Measurements from ENCODE around the gene FAM120C.

FAM120C gene

DNA sequence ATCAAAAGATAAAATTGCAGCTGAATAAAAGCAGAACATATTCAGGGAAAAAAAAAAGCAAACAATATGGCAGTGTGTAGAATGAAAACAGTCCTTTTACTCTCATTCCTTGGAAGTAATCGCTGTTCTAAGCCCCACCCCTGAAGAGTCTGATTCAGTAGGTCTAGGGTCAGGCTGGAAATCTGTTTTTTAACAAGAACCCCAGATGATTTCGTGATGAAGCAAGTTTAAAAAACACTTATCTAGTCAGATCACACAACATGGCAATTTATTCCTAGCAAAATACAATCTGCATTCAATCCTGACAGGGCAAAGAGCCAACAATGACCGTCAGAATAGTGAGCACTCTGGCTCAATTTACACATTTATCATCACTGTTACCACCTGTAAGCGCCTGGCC is 16.1 kb downstream of the FAM120C start:
- DNase-seq = peak in 1 of 2 experiments; percentile 22

GRCh38 chrX:54157561-54157960 is 25.5 kb downstream of the FAM120C start:
- DNase-seq = no peak

GRCh38 chrX:54134269-54134668 is 48.8 kb downstream of the FAM120C start:
- DNase-seq = no peak

DNA sequence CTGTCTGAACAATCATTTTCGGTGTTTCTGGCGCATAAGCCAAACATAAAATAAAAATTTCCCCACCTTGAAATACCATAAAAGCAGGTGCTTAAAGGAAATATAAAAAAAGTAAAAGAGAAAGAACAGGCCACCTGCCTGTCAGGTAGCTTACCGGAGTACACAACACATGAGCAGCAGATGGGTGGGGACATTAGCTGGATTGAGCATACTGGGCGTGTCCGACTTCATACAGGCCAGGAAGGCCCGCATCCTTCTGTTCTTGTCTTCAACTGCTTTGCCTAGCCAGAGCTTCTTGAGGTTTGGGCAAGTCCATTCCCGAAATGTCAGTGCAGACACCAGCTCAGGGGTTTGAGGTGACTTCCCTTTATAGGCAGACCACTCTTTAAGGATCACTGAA is 66.7 kb downstream of the FAM120C start:
- DNase-seq = peak in 1 of 2 experiments; percentile 4

DNA sequence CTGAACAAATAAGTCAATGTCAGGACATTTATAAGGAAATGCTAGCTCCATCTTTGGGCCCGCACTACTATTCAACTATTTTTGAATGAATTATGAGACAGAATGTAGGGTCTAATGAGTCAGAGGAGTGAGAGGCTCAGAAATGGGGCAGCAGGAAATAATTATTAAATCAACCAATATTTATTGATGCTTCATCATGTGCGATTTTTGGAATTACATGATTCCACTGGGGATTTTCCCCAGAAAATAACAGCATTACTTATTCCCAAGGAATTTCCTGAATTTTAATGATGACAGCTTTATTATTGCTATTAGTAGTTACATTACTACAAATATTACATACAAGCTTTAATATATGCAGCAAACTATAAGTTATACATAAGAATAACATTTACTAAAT is 89.5 kb downstream of the FAM120C start:
- DNase-seq = no peak

GRCh38 chrX:54093159-54093558 is 89.9 kb downstream of the FAM120C start:
- no peak for DNase-seq

DNA sequence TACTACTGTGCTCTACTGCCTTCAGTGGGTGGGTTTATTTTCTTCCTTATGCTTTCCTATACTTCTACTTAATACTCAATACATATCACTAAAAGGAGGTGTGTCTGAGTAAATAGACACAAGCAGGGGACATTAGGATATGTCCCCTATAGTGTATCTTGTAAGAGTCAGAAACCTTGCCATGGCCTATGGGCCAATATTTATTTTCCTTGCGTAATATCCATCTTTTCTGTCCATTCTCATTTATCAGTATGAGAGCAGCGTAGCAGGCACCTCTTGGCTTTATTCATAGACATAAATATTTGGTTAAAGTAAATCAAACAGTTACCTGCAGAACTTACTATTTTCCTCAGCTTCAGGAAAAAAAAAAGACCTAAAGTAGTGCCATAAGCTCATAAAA is 92.2 kb downstream of the FAM120C start:
- no peak for DNase-seq

GRCh38 chrX:54089191-54089590 is 93.9 kb downstream of the FAM120C start:
- no peak for DNase-seq

DNA sequence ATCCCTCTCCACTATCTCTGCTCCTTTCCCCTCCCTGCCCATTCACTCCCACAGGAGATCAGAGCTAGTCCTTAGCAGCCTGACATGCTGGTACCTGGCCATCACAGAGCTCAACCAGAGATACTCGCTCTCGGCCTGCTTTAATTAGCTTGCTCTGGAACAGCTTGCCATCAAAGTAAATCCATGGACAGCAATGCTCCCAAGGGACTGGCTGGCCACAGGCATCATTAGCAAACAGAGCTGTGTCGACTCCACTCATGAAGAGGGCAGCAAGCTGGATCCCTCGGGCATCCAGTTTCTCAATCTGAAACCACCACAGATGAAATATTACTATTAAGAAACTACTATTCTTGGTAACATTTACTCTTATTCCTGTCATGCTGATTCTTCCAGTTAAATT is 95.4 kb downstream of the FAM120C start:
- DNase-seq = no peak

GRCh38 chrX:54085666-54086065 is 97.4 kb downstream of the FAM120C start:
- no peak for DNase-seq

DNA sequence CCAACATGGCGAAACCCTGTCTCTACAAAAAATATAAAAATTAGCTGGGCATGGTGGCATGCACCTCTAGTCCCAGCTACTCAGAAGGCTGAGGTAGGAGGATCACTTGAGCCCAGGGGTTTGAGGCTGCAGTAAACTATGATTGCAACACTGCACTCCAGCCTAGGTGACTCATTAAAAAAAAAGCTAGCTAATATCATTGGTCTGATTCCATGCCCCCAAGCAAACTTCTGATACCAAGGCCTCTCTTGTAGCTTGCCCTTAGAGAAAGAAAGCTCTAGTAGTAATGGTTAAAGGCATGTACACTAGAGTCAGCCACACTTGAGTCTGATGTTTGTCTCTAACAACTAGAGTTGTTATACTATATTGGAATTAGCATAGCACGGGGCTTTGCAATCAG is 106.2 kb downstream of the FAM120C start:
- no peak for DNase-seq

DNA sequence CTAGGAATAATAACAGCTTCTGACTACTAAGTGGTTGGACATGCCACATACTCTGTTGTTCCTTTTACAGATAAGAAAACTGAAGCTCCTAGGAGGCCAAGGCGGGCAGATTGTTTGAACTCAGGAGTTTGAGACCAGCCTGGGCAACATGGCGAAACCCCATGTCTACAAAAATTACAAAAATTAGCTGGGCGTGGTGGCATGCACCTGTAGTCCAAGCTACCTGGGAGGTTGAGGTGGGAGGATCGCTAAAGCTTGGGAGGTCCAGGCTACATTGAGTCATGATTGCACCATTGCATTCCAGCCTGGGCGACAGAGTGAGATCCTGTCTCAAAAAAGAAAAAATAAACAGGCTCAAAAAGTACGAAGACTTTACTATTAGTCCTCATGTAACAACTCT is 108.2 kb downstream of the FAM120C start:
- DNase-seq = no peak

- no peak for DNase-seq
Observed at GRCh38 chrX:54067766-54068165, 115.3 kb downstream of the FAM120C start.

GRCh38 chrX:54066841-54067240 is 116.2 kb downstream of the FAM120C start:
- no peak for DNase-seq

- no peak for DNase-seq
Observed at GRCh38 chrX:54064564-54064963, 118.5 kb downstream of the FAM120C start.

GRCh38 chrX:54063361-54063760 is 119.7 kb downstream of the FAM120C start:
- DNase-seq = no peak

- no peak for DNase-seq
Observed at GRCh38 chrX:54049801-54050200, 133.3 kb downstream of the FAM120C start.

- no peak for DNase-seq
Observed at GRCh38 chrX:54048412-54048811, 134.6 kb downstream of the FAM120C start.

DNA sequence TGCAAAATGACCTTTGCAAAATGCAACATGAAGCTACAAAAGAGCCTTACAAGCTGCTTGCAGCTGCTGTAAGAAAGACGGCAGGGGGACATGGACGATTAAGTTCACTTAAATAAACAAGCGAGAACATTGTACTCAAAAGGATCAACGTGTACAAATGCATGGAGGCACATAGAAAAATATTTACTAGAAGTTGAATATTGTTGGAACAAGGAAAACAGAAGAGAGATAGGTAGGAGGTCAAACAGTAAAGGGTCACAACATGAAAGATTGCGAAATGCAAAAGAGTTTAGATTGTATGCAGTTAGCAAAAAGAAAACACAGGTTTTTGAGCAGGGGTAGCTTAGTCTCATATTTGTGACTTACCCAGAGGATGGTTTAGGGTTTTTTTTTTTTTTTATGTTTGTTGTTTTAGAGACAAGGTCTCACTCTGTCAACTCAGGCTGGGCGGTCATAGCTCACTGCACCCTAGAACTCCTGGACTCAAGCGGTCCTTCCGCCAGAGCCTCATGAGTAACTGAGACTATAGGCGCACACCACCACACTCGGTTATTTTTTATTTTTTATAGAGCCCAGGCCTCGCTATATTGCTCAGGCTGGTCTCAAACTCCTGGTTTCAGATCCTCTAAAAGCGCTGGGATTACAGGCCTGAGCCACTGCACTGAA is 137.4 kb downstream of the FAM120C start:
- peak; percentile 6 to 62 for DNase-seq

DNA sequence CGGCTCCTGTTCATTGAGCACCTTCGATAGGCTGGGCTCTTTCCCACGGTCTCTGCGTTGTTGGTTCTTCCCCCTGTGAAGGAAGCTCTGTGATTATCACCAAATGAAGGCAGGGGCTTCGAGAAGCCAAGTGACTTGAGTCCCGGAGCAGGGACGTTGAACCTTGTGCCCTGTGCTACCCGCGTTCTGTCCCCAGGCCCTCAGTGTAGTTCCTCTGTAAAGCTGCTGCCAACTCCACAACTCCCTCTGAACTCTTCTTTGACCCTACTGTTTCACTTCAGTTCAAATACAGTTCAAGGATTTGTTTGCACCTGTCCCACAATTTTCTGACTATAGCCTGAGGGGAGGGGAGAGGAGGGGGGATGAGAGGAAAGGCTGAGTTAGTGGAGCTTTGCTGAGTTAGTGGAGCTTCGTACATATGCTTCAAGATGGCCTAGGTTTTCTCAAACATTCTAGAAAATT is 138.1 kb downstream of the FAM120C start:
- DNase-seq = peak; percentile 49 to 65

GRCh38 chrX:54044126-54044876 is 138.8 kb downstream of the FAM120C start, which contains the start of gene PHF8:
Gene PHF8, minus strand, starts transcription at chrX:54044473. Its CDS starts 1,745 bp downstream, at chrX:54042728.
- DNase-seq = peak; percentile 92 to 95

- DNase-seq = peak; percentile 38 to 62
Observed at GRCh38 chrX:54043541-54044125, 139.4 kb downstream of the FAM120C start.

- DNase-seq = no peak
Observed at GRCh38 chrX:54043056-54043455, 140.0 kb downstream of the FAM120C start.

DNA sequence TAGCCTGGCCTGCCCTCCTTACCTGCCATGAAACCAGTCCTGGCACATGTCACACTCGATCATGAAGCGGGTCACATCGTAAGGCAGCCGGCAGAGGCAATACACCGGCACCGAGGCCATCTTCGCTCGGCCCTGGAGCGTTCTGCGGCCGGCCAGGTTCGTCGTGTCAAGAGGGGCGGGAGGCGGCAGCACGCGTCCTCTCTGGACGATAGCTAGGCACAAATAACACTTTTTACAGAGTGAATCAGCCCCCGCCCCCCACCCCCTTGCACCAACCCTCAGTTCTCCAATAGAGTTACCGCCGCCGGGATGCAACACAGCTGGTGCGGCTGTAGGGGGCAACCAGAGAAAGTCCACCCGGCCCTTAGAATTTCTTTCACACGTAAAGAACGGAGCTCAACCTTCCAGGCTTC is 140.4 kb downstream of the FAM120C start:
- DNase-seq = peak; percentile 47 to 54
